ENCODE measurements around the gene GIT1.
A peak's percentile ranks its signal among the peaks of the same experiment; 100 is the strongest.

The GIT1 gene

GRCh38 chr17:29617481-29618271, 28.2 kb upstream of the GIT1 start:
- Histone ChIP-seq H3K4me3 (peak overlapping the region; percentile 10 to 44 (median 30)), H3K27ac (peak overlapping the region in 12 of 21 experiments; percentile 0 to 72 (median 38))

DNA sequence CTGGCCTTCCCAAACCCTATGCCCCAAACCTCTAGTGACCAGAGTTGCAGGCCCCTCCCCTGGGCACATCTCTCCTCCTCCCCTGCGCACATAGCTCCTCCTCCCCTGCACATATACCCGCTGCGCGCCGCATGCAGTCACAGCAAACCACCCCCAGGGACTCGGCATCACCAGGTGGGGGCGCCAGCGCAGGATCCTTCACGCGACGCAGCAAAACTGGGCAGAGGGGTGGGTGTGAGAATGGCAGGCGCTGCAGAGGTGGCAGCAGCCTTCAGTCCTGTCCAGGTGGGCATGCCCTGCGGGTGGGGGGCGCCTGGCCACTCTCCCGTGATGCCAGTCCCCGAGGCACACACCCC, 27.7 kb upstream of the GIT1 start:
- Histone ChIP-seq H3K27ac (peak overlapping the region in 3 of 21 experiments; percentile 47 to 72 (median 71)), H3K4me3 (peak overlapping the region; percentile 10 to 44 (median 30))

DNA sequence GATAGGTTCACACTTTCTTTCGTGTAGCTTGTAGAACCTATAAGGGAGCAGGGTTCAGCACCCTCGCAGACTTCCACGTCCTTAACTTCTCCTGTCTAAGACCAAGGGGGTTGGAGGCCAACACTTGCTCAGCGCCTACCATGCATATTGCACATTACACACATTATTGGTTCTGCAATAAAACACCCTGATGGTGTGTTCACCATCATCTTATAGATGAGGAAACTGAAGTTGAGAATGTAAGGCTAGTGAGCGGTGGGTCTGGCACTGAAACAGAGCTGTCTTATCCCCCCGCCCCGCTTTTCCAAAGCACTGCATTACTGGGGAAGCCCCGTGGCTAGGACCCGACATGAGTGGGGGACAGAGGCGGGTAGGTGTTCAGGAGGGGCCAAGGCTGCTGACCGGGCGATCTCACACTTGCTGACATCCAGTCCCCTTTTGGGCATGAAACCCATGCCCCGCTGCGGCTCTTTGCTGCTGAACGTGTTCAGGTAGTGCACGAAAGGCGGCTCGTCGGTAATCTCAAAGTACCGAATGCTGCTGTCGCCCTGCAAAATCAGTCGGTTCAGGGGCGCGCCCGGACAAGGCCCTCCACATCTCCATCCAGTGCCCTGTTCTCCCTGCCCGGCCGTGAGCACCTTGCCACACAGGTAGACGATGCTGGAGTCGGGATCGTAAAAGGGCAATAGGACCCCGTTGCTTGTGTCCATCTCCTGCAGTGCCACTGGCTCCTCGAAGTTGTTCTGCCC, 27.0 kb upstream of the GIT1 start:
- no peak overlapping the region for H3K27ac ChIP-seq
- peak overlapping the region; percentile 4 to 44 (median 24) for H3K4me3 ChIP-seq

DNA sequence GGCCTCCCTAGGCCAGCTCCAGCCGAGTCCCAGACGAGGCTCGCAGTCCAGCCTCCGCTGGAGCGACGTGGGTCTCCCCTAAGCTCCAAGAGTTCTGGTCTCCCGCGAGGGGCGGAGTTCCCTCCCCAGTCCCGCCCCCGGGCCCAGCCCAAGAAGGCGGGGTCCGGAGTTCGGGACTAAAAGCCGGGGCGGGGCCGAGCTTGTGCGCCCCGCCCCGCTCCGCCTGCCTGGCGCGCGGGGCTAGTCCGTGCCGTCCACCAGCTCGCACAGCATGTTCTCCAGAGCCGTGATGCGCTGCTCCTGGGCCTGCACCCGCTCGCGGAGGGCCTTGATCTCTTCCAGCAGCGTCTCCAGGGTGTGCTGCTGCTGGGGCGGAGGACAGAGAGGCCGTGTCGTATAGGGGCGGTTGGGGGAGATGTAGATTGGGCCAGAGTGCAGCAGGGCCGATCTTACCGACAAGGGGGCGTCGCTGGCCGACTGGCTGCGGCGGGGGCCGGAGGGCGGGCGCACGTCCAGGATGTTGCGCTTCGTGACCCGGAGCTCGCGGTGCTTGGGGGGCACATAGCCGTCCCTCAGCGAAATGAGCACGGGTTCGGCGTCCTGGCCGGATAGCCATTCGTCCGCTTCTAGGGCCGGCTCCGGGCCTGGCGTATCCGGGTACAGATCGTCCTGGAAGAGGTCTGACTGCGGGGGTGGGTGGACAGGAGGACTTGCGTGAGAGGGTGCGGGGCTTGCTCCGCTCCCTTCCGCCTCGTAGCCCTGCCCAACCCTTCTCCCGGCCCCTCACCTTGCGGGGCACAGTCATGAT, 26.2 kb upstream of the GIT1 start:
- Histone ChIP-seq H3K27ac (peak overlapping the region in 9 of 21 experiments; percentile 3 to 79 (median 53)), H3K4me3 (peak overlapping the region; percentile 4 to 44 (median 24))

DNA sequence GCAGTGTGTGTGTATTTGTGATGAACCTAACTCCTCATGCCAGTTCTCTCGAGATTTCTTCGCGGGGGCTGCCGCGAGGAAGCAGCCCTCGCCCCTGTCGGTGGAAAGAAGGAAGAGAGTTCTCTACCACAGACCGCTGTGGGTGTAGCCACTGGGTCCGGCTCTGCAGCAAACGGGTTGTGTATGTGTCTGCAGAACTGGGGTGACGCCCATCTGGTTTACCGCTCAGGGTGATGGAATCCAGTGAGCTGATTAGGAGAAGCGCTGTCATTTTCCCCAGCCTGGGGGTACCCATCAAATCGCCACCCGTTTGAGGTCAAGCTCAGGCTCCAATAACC, 25.6 kb upstream of the GIT1 start:
- Histone ChIP-seq H3K4me3 (peak overlapping the region; percentile 4 to 44 (median 24)), H3K27ac (peak overlapping the region in 9 of 21 experiments; percentile 3 to 79 (median 53))

- Histone ChIP-seq H3K4me3 (peak overlapping the region in 1 of 7 experiments; percentile 35), H3K27ac (peak overlapping the region in 2 of 21 experiments; percentile 3 to 79)
Observed at GRCh38 chr17:29614349-29615047, 25.1 kb upstream of the GIT1 start.

DNA sequence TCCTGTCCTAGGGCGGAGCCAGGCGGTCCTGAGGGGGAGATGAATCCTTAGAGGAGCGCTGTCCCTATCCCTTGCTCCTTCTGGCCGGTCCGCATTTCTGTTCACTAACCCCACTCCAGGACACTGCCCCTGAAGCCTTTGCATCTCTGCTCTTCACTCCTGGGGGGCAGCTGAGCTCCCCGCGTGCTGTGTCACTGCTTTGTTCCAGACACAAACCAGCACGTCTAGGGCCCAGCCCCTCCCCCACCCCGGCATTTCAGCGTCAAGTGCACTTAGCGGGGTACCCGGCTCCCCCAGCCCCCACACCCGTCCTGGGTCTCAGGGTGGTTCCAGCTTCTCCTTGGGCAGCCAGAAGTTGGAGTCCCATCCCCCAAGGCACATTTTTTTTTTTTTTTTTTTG, 24.4 kb upstream of the GIT1 start:
- H3K27ac ChIP-seq, result peak overlapping the region in 2 of 21 experiments; percentile 24 to 63
- H3K4me3 ChIP-seq, result peak overlapping the region in 6 of 7 experiments; percentile 16 to 32 (median 22)

GRCh38 chr17:29613352-29613837, 23.9 kb upstream of the GIT1 start:
- peak overlapping the region in 5 of 21 experiments; percentile 15 to 63 (median 22) for H3K27ac ChIP-seq

DNA sequence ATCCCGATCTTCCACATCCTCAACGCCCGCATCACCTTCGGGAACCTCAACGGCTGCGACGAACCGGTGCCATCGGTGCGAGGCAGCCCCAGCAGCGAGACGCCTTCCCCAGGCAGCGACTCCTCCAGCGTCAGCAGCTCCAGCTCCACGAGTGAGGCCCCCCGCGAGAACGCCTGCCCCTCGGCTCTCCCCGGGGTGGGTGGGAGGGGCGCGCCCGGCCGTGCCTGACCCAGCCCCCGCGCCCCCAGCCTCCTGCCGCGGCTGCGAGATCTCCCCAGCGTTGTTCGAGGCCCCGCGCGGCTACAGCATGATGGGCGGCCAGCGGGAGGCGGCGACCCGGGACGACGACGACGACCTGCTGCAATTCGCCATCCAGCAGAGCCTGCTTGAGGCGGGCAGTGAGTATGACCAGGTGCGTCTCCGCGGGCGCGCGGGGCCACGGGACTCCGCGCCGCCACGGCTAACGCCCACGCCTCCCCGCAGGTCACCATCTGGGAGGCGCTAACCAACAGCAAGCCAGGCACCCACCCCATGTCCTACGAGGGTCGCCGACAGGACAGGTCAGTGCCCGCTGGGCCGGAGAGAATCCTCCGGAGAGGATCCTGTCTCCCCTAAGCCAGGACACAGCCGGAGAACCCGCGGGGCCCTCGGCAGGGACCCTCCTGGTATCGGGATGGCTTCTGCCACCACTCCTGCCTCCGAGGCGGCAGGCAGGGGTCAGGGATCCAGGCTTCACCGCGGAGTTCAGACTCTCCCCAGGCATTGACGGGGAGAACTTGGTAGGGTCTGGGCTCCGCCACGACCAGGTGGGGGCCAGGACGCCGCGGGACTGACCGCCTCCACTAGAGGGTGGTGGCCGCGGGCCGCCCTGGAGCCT, 23.2 kb upstream of the GIT1 start:
- H3K4me3 ChIP-seq, result peak overlapping the region in 6 of 7 experiments; percentile 16 to 32 (median 22)
- peak overlapping the region in 3 of 21 experiments; percentile 15 to 22 (median 17) for H3K27ac ChIP-seq

More at GRCh38 chr17:29613352-29613837, 23.9 kb upstream of the GIT1 start:
- peak overlapping the region in 6 of 7 experiments; percentile 16 to 32 (median 22) for H3K4me3 ChIP-seq

DNA sequence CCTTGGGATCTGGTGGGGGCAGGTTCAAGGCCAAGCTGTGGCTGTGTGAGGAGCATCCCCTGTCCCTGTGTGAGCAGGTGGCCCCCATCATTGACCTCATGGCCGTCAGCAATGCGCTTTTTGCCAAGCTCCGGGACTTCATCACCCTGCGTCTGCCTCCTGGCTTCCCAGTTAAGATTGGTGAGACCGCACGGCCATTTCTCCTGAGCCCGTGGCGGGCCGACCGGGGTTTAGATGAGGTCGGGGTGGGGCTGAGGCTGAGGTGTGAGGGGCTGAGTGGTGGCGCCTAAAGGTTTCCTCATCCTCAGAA, 22.6 kb upstream of the GIT1 start:
- Histone ChIP-seq H3K27ac (no peak overlapping the region), H3K4me3 (no peak overlapping the region)

GRCh38 chr17:29611351-29612093, 22.1 kb upstream of the GIT1 start:
- no peak overlapping the region for H3K4me3 ChIP-seq
- H3K27ac ChIP-seq, result no peak overlapping the region

- H3K4me3 ChIP-seq, result no peak overlapping the region
- no peak overlapping the region for H3K27ac ChIP-seq
Observed at GRCh38 chr17:29610395-29610794, 20.9 kb upstream of the GIT1 start.

- H3K4me3 ChIP-seq, result no peak overlapping the region
- no peak overlapping the region for H3K27ac ChIP-seq
Observed at GRCh38 chr17:29608986-29609385, 19.5 kb upstream of the GIT1 start.

- Histone ChIP-seq H3K27ac (no peak overlapping the region), H3K4me3 (no peak overlapping the region)
Observed at GRCh38 chr17:29607557-29608195, 18.2 kb upstream of the GIT1 start.

DNA sequence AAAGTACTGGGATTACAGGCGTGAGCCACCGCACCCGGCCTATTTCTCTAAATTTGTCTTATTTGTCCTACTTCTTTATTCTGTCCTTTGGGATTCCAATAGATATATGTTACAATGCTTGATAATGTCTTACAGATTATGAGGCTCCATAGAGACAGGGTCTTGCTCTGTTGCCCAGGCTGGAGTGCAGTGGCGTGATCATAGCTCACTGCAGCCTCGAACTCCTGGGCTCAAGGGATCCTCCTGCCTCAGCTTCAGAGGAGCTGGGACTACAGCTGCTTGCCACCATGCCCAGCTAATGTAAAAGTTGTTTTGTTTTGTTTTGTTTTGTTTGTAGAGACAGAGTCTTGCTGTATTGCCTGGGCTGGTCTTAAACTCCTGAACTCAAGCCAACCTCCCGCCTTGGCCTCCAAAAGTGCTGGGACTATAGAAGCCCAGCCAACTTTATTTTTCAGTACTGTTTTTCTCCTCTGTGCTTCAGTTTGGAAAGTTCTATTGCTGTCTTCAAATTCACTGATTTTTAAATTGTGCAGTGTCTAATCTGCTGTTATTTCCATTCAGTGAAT, 13.7 kb upstream of the GIT1 start:
- Histone ChIP-seq H3K27ac (no peak overlapping the region), H3K4me3 (no peak overlapping the region)

DNA sequence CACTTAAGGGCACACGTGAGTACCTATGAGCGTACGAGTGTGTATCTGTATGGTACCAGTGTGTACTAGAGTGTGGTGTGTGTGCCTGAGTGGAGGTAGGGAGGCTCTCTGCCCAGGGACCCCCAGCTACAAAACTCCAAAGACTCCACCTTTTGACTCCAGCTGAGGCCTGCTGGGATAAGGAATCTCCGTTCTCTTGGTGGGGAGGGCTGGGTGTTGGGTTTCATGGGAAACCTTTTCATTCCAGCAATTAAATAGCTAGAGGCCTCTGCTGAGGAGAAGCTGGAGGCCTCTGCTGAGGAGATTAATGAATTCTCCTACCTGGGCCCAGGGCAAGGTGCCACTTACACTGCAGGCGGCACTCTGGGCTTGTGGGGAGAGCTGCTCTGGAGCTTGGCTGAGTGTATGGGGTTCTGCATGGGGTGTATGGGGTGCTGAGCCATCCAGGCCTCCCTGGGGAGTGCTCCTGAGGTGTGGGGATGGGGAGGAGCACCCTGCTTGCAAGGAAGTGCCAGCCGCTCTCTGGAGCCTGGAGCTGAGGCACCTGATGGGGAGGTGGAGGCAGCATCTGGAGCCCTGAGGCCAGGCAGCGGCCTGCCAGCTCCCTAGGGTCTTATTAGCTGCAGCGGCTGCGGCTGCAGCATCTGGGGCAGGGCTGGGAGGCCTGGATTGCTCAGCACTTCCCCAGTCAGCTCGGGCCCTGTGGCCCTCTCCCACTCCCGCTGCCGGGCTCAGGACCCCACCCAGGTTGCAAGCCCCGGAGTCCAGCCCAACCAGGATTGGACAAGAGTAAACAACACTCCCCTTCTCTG, 8.1 kb upstream of the GIT1 start:
- Histone ChIP-seq H3K27ac (no peak overlapping the region), H3K4me3 (no peak overlapping the region)

All from skin epidermis (tissue), 12 donors.